HTERT RPE-1 (cell line): ENCODE results near the gene TUBA3D.
"Not testable (repeated sequence)": the region's sequence is repeated elsewhere in the genome, so short reads cannot be mapped to it uniquely, and the experiment has no call there.

Experiments
- in situ Hi-C: fragments of 300-500 bp; cut with MboI; formaldehyde crosslinking; loops from 4 replicates; pipeline ENCODE4 v1.14.3; 2020; ENCODE audit warnings: low sequenced_read_pairs

The TUBA3D gene

GRCh38 chr2:131531547-131532185 lies 55.7 kb downstream of the TUBA3D start:
- in situ Hi-C loops = not testable (repeated sequence)
